K562 (cell line): ENCODE data around the gene RAB3C. TPM values are rescaled to one million over a fixed set of nuclear protein-coding genes. Genes with fewer than 3 reads are reported as not detected.

ENCODE experiments used
- ATAC-seq: fragments of 200-7000 bp; cut with Tn5 transposase; 3 replicates; pipeline ENCODE4 v1.9.1; 2020; ENCODE audit warnings: moderate library complexity
- BruUV-seq: library from RNA; stranded (reverse); fragments of 400-500 nt; replicated peaks from 2 replicates; lab custom pipeline; 2021; lab: Mats Ljungman, UMichigan
- CTCF ChIA-PET: fragments of 300-600 bp; formaldehyde crosslinking; extraction: SDS; loops from one replicate; lab custom pipeline; 2021; ENCODE audit warnings: low intra/inter-chr PET ratio; lab: Yijun Ruan, JAX
- POLR2A ChIA-PET: fragments of 300-600, 350-650 bp; sonication (Branson Sonifier 250); formaldehyde crosslinking; extraction: SDS; loops from one replicate; lab custom pipeline; 2021; ENCODE audit warnings: antibody characterized with exemption, inconsistent platforms; lab: Yijun Ruan, JAX
- DNase-seq, 4 experiments: peaks; one replicate each; pipeline versions ENCODE4 v3.0.0 to v3.0.0-alpha.2; 2011 to 2018; ENCODE audit warnings: low spot score in 3 of 4, mixed read lengths in 3 of 4; ENCODE audit errors: extremely low read depth in 1 of 4
- FAIRE-seq: peaks from 2 replicates; lab custom pipeline; 2011; peaks lifted over from hg19 to GRCh38; lab: Jason Lieb, UNC
- H2AFZ ChIP-seq: 2 replicates; pipeline ENCODE4 v1.6.0; 2011; ENCODE audit warnings: low read depth, low read length, control low read depth, inconsistent platforms
- H3K27ac ChIP-seq: fragments of 200-600 bp; 3 replicates; pipeline ENCODE4 v1.8.0; 2011; ENCODE audit warnings: low read depth, mild to moderate bottlenecking, control low read depth, inconsistent platforms, low read length, moderate library complexity, mixed read lengths; ENCODE audit errors: extremely low read depth
- H3K27me3 ChIP-seq, 2 experiments: fragments of 300-600 bp in 1 of 2; 2 replicates in 1 of 2; 3 replicates in 1 of 2; pipeline versions ENCODE4 v1.6.0 to v1.8.0; 2011; ENCODE audit warnings: inconsistent platforms in 2 of 2, low read length in 2 of 2, mild to moderate bottlenecking in 1 of 2, mixed read lengths in 1 of 2, moderate library complexity in 1 of 2; ENCODE audit not compliant: control insufficient read depth in 2 of 2, insufficient read depth in 2 of 2
- H3K36me3 ChIP-seq: fragments of 300-600 bp; 3 replicates; pipeline ENCODE4 v1.8.0; 2011; ENCODE audit warnings: mild to moderate bottlenecking, low read length, inconsistent platforms; ENCODE audit not compliant: control insufficient read depth, insufficient read depth
- H3K4me1 ChIP-seq, 2 experiments: fragments of 200-600 bp in 1 of 2; replicated peaks in 1 of 2; 2 replicates in 1 of 2; 3 replicates in 1 of 2; pipeline versions ENCODE4 v1.5.1 to v1.8.0; 2011; ENCODE audit warnings: inconsistent platforms in 2 of 2, low read length in 2 of 2, mild to moderate bottlenecking in 1 of 2, mixed read lengths in 1 of 2, moderate library complexity in 1 of 2; ENCODE audit not compliant: control insufficient read depth in 2 of 2, insufficient read depth in 2 of 2
- H3K4me2 ChIP-seq: 2 replicates; pipeline ENCODE4 v1.6.1; 2011; ENCODE audit warnings: low read length, control low read depth, inconsistent platforms, mixed read lengths; ENCODE audit not compliant: insufficient read depth
- H3K4me3 ChIP-seq: fragments of 200-600 bp; sonication (generic), shearing (Covaris generic); 2 replicates; pipeline ENCODE4 v1.5.1; 2016; ENCODE audit warnings: control low read depth, inconsistent platforms
- H3K79me2 ChIP-seq: fragments of 200-600 bp; 3 replicates; pipeline ENCODE4 v1.8.0; 2011; ENCODE audit warnings: low read length, inconsistent platforms; ENCODE audit not compliant: control insufficient read depth, insufficient read depth
- H3K9ac ChIP-seq, 2 experiments: 2 replicates each; pipeline versions ENCODE4 v1.6.0 to v1.6.1; 2011; ENCODE audit warnings: low read depth in 2 of 2, low read length in 2 of 2, control low read depth in 1 of 2, inconsistent platforms in 1 of 2, mild to moderate bottlenecking in 1 of 2, mixed read lengths in 1 of 2; ENCODE audit not compliant: insufficient read depth in 1 of 2
- H3K9me1 ChIP-seq: one replicate; pipeline ENCODE4 v1.6.0; 2011; ENCODE audit warnings: inconsistent platforms, mild to moderate bottlenecking, low read length, moderate library complexity; ENCODE audit not compliant: control insufficient read depth, insufficient read depth
- H3K9me3 ChIP-seq: replicated peaks from 2 replicates; pipeline ENCODE4 v1.5.1; 2011; ENCODE audit warnings: low read depth, low read length, inconsistent platforms; ENCODE audit not compliant: control insufficient read depth, insufficient read depth
- H4K20me1 ChIP-seq: replicated peaks from 2 replicates; pipeline ENCODE4 v1.6.1; 2011; ENCODE audit warnings: low read length, inconsistent platforms, mixed read lengths; ENCODE audit not compliant: control insufficient read depth, insufficient read depth
- ATF1 ChIP-seq, 2 experiments: fragments of 450-650 bp in 1 of 2; IDR thresholded peaks; 2 replicates each; pipeline ENCODE4 v1.6.1; 2016; ENCODE audit warnings: missing compliant biosample characterization in 1 of 2, missing genetic modification characterization in 1 of 2
- MTA2 ChIP-seq: fragments of 450-650 bp; IDR thresholded peaks from 2 replicates; pipeline ENCODE4 v1.6.1; 2016; ENCODE audit warnings: low read depth
- ZNF23 ChIP-seq: fragments of 250-450 bp; sonication (Bioruptor Pico); IDR thresholded peaks from 2 replicates; pipeline ENCODE4 v1.4.0; 2020; ENCODE audit warnings: mild to moderate bottlenecking
- ZNF586 ChIP-seq: fragments of 450-650 bp; formaldehyde crosslinking; conservative IDR thresholded peaks from 2 replicates; pipeline ENCODE4 v1.4.0; 2020; ENCODE audit warnings: mild to moderate bottlenecking, moderate library complexity
- ZNF830 ChIP-seq: fragments of 250-450 bp; sonication (Bioruptor Pico); IDR thresholded peaks from 2 replicates; pipeline ENCODE4 v1.5.0; 2021; ENCODE audit warnings: mild to moderate bottlenecking
- whole genome bisulfite sequencing: fragments of 100-300 bp; shearing (Covaris generic); methylation state at CpG from one replicate; pipeline ENCODE4 v1.1.6; 2016; ENCODE audit warnings: low coverage, mixed read lengths; ENCODE audit not compliant: insufficient coverage; ENCODE audit errors: missing lambda C conversion rate; 5-methylcytosine and 5-hydroxymethylcytosine counted together
- in situ Hi-C: fragments of 300-500 bp; cut with MboI; formaldehyde crosslinking; loops from 4 replicates; pipeline ENCODE4 v1.15.0; 2018; ENCODE audit warnings: inconsistent platforms, mixed read lengths
- intact Hi-C: fragments of 100-400 bp; cut with micrococcal nuclease; formaldehyde crosslinking; loops from 2 replicates; pipeline ENCODE4 v1.14.2; 2022
- polyA plus RNA-seq, 8 experiments: library from polyadenylated mRNA; depleted of rRNA in 4 of 8; stranded (reverse) in 5 of 8; unstranded in 3 of 8; fragments of >200 nt; fragmentation: Nextera tagmentation in 2 of 8; fragmentation: Illumina TruSeq in 1 of 8; extraction: Ambion mirVana in 2 of 8; extraction: Trizol in 1 of 8; gene quantifications; 2 replicates each; pipeline versions ENCODE4 v1.2.1 to v1.2.3, GENCODE V29; 2011 to 2014; ENCODE audit warnings: inconsistent platforms in 1 of 8, missing spikeins in 1 of 8
- total RNA-seq, 7 experiments: library from RNA; depleted of rRNA in 6 of 7; stranded (reverse); fragments of >200 nt in 6 of 7; fragmentation: Illumina TruSeq in 2 of 7; extraction: Trizol in 2 of 7; gene quantifications; 2 replicates each; pipeline versions ENCODE4 v1.2.1 to v1.2.3, GENCODE V29; 2011 to 2021; ENCODE audit warnings: low replicate concordance in 1 of 7
- TF ChIP-seq, protein P1 (sequence below), 3 experiments: fragments of 200-800 bp in 1 of 3; sonication (Bioruptor generic) in 1 of 3; sonication (generic) in 1 of 3; formaldehyde crosslinking in 1 of 3; IDR thresholded peaks; 2 replicates each; pipeline versions ENCODE4 v1.6.1 to v1.8.0; 2016 to 2022; ENCODE audit warnings: mild to moderate bottlenecking in 2 of 3, missing compliant biosample characterization in 2 of 3, missing genetic modification characterization in 2 of 3, missing genetic modification reagents in 1 of 3
- TF ChIP-seq, protein P2 (sequence below): fragments of 250-450 bp; sonication (Bioruptor Pico); IDR thresholded peaks from 2 replicates; pipeline ENCODE4 v1.5.0; 2021
- TF ChIP-seq, protein P3 (sequence below), 2 experiments: fragments of 200-800 bp in 1 of 2; sonication (Bioruptor generic) in 1 of 2; sonication (generic) in 1 of 2; formaldehyde crosslinking in 1 of 2; IDR thresholded peaks in 1 of 2; conservative IDR thresholded peaks in 1 of 2; 2 replicates each; pipeline versions ENCODE4 v1.5.0 to v1.6.1; 2016 to 2020; ENCODE audit warnings: missing compliant biosample characterization in 1 of 2, missing genetic modification characterization in 1 of 2, missing genetic modification reagents in 1 of 2
- TF ChIP-seq, protein P4 (sequence below): fragments of 250-450 bp; sonication (Bioruptor Pico); IDR thresholded peaks from 2 replicates; pipeline ENCODE4 v1.8.0; 2021; ENCODE audit warnings: moderate library complexity, mild to moderate bottlenecking, inconsistent platforms

Gene RAB3C
- total and polyA plus RNA-seq, 9 of the 15 experiments (the other 6 are each of a cell fraction or from before 2014, with no cell fraction given) = not detected

DNA sequence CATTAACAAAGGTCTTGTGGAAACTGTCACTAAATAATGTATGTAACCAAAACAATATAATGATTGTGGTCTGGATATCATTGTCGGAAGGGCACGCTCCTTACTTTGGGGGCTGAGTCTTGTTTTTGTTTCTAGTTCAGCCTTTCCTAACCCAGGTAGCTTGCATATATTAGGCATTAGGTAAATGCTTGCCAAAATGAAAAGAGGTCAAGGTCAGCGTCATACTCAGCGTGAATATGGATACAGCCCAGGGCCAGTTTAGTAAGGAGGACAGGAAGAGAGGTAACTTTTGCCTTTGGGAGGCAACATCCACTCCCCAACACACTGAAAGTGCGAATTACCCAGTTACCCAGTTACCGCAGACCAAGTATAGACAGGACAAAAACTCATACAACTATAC, 171.4 kb downstream of the RAB3C start:
- H3K4me1 ChIP-seq = no peaks in the 10 kb centered on the region
- no peak overlapping the region for H3K4me3 ChIP-seq
- intact Hi-C loops (no loop called here), in situ Hi-C loops (no loop called here)
- FAIRE-seq (no peak), ATAC-seq (no peak), DNase-seq (no peak)
- BruUV-seq = no TSS peak
- H3K36me3 ChIP-seq = no peaks in the 10 kb centered on the region
- no peak overlapping the region for H3K9ac ChIP-seq
- H3K4me2 ChIP-seq = no peak overlapping the region
- TF ChIP-seq ZNF23 (CRISPR knock-in tag) = no peak
- no peak overlapping the region for H2AFZ ChIP-seq
- 1% methylated on average over 6 of the region's 6 CpGs for WGBS
- H3K27me3 ChIP-seq = no peaks in the 10 kb centered on the region
- H3K9me1 ChIP-seq = no peaks in the 10 kb centered on the region
- no peaks in the 10 kb centered on the region for H3K9me3 ChIP-seq
- H4K20me1 ChIP-seq = no peaks in the 10 kb centered on the region
- CTCF ChIA-PET = no interaction called here
- POLR2A ChIA-PET = no interaction called here
- no peak overlapping the region for H3K27ac ChIP-seq
- H3K79me2 ChIP-seq = no peaks in the 10 kb centered on the region

DNA sequence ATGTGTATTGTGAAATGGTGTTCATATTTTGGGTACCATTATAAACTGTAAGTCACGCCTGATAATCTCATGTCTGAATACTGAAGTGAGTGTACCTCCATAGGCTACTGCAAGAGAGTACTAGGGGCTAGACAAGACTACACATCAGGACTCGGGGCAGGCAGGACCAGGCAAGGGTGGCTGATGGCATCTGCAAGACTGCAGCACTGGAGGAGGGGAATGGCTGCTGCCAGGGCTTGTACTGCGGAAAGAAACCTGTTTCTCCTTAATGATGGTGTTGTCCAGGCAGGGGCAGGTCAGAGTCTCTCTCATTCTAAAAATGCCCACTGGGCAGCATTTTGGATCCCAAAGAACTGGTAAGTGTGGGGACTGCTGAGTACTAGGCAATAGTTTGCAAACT, 172.5 kb downstream of the RAB3C start:
- Histone ChIP-seq H3K27ac (no peak overlapping the region), H3K4me1 (no peaks in the 10 kb centered on the region), H3K4me2 (no peak overlapping the region), H2AFZ (no peak overlapping the region), H3K9me3 (no peaks in the 10 kb centered on the region), H3K36me3 (no peaks in the 10 kb centered on the region), H3K27me3 (no peaks in the 10 kb centered on the region), H4K20me1 (no peaks in the 10 kb centered on the region), H3K4me3 (no peak overlapping the region), H3K9ac (no peak overlapping the region), H3K9me1 (no peaks in the 10 kb centered on the region), H3K79me2 (no peaks in the 10 kb centered on the region)
- ATAC-seq (no peak), DNase-seq (no peak), FAIRE-seq (no peak)
- ChIA-PET POLR2A (no interaction called here), CTCF (no interaction called here)
- intact Hi-C loops = no loop called here
- in situ Hi-C loops = no loop called here
- WGBS = 0% methylated on average over 3 of the region's 3 CpGs
- no TSS peak for BruUV-seq
- TF ChIP-seq, protein P1, sequence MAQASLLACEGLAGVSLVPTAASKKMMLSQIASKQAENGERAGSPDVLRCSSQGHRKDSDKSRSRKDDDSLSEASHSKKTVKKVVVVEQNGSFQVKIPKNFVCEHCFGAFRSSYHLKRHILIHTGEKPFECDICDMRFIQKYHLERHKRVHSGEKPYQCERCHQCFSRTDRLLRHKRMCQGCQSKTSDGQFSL (CRISPR knock-in tag; IDR thresholded peaks at IDR 0.05) = no peak
- TF ChIP-seq, protein P1 (tag; IDR thresholded peaks at IDR 0.05) = no peak
- TF ChIP-seq, protein P2, sequence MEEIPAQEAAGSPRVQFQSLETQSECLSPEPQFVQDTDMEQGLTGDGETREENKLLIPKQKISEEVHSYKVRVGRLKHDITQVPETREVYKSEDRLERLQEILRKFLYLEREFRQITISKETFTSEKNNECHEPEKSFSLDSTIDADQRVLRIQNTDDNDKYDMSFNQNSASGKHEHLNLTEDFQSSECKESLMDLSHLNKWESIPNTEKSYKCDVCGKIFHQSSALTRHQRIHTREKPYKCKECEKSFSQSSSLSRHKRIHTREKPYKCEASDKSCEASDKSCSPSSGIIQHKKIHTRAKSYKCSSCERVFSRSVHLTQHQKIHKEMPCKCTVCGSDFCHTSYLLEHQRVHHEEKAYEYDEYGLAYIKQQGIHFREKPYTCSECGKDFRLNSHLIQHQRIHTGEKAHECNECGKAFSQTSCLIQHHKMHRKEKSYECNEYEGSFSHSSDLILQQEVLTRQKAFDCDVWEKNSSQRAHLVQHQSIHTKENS (CRISPR knock-in tag) = no peak
- TF ChIP-seq, protein P3, sequence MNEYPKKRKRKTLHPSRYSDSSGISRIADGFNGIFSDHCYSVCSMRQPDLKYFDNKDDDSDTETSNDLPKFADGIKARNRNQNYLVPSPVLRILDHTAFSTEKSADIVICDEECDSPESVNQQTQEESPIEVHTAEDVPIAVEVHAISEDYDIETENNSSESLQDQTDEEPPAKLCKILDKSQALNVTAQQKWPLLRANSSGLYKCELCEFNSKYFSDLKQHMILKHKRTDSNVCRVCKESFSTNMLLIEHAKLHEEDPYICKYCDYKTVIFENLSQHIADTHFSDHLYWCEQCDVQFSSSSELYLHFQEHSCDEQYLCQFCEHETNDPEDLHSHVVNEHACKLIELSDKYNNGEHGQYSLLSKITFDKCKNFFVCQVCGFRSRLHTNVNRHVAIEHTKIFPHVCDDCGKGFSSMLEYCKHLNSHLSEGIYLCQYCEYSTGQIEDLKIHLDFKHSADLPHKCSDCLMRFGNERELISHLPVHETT (CRISPR knock-in tag; conservative IDR thresholded peaks at IDR 0.05 in 1 of 2, IDR thresholded peaks at IDR 0.05 in 1 of 2) = no peak
- TF ChIP-seq MTA2 = no peak
- TF ChIP-seq ZNF586 (CRISPR knock-in tag) = no peak
- TF ChIP-seq ZNF830 (CRISPR knock-in tag) = no peak
- TF ChIP-seq, protein P4, sequence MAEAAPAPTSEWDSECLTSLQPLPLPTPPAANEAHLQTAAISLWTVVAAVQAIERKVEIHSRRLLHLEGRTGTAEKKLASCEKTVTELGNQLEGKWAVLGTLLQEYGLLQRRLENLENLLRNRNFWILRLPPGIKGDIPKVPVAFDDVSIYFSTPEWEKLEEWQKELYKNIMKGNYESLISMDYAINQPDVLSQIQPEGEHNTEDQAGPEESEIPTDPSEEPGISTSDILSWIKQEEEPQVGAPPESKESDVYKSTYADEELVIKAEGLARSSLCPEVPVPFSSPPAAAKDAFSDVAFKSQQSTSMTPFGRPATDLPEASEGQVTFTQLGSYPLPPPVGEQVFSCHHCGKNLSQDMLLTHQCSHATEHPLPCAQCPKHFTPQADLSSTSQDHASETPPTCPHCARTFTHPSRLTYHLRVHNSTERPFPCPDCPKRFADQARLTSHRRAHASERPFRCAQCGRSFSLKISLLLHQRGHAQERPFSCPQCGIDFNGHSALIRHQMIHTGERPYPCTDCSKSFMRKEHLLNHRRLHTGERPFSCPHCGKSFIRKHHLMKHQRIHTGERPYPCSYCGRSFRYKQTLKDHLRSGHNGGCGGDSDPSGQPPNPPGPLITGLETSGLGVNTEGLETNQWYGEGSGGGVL (CRISPR knock-in tag) = no peak
- TF ChIP-seq ATF1 (CRISPR knock-in tag; IDR thresholded peaks at IDR 0.05) = no peak
- TF ChIP-seq ATF1 (tag; IDR thresholded peaks at IDR 0.05) = no peak
